GM12873 (cell line): ENCODE results near the gene DPF3.
A peak's percentile ranks its signal among the peaks of the same experiment; 100 is the strongest.

Source experiments
- TF ChIP-seq, protein P1 (sequence below): IDR thresholded peaks from 2 replicates; pipeline ENCODE4 v1.5.1; 2012; ENCODE audit warnings: low read depth, mild to moderate bottlenecking, moderate library complexity, low read length, control low read depth; ENCODE audit not compliant: insufficient read depth; ENCODE audit errors: missing control alignments

The DPF3 gene

GRCh38 chr14:72916174-72916573, 22.3 kb upstream of the DPF3 start:
- TF ChIP-seq, protein P1, sequence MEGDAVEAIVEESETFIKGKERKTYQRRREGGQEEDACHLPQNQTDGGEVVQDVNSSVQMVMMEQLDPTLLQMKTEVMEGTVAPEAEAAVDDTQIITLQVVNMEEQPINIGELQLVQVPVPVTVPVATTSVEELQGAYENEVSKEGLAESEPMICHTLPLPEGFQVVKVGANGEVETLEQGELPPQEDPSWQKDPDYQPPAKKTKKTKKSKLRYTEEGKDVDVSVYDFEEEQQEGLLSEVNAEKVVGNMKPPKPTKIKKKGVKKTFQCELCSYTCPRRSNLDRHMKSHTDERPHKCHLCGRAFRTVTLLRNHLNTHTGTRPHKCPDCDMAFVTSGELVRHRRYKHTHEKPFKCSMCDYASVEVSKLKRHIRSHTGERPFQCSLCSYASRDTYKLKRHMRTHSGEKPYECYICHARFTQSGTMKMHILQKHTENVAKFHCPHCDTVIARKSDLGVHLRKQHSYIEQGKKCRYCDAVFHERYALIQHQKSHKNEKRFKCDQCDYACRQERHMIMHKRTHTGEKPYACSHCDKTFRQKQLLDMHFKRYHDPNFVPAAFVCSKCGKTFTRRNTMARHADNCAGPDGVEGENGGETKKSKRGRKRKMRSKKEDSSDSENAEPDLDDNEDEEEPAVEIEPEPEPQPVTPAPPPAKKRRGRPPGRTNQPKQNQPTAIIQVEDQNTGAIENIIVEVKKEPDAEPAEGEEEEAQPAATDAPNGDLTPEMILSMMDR = no peak

DNA sequence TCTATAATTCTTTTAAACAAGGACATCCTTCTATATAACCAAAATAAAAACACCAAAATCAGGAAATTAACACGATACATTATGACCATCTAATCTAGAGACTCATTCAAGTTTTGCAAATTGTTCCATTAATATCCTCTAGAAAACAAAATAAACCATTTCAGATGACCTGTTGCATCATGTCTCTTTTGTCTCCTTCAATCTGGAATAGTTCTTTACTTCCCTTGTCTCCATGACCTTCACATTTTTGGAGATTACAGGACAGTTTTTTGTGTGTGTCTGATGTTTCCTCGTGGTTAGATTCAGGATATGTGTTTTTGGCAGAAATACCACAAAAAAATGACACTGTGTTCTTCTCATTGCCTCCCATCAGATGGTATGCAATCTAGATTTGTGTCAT, 19.9 kb upstream of the DPF3 start:
- TF ChIP-seq, protein P1 = no peak

- TF ChIP-seq, protein P1 = no peak
These were observed 15.3 kb upstream of the DPF3 start for GRCh38 chr14:72909163-72909562.

DNA sequence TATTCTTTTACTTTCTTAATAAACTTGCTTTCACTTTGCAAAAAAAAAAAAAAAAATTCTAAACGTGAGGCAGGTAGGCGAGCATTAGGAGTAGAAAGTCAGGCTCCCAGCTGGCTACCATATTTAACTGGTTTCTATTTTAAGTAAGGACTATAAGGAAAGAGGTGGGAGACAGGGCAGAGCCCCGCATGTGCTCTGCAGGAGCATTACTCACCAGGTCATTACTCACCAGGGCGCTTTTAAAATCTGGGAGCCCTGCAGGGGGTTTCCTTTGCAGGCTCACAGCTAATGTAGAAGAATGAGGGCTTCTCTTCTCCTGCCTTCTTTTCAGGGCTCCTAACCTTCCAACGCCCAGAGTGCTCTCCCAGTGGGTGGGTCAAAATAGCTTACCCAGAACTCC, 14.0 kb upstream of the DPF3 start:
- TF ChIP-seq, protein P1 = no peak

DNA sequence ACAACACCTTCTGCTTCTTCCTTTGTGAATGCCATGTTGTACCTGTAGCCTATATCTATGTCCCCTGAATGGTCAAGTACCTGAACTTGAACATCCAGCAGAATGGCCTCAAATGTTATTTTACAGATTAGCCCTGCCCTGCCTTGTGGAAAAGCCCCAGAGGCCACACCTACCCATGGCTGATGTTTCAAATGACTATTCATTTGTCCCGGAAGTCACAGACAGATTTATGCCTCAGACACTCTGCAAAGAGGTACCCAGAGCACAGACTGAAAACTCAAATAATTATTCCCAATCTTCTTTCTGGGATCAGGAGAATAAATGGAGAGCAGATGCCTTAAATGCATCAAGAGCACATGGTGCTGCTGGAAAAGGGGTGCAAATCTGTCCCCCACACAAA, 13.0 kb upstream of the DPF3 start:
- TF ChIP-seq, protein P1 = no peak

GRCh38 chr14:72906316-72906715, 12.4 kb upstream of the DPF3 start:
- TF ChIP-seq, protein P1 = no peak

DNA sequence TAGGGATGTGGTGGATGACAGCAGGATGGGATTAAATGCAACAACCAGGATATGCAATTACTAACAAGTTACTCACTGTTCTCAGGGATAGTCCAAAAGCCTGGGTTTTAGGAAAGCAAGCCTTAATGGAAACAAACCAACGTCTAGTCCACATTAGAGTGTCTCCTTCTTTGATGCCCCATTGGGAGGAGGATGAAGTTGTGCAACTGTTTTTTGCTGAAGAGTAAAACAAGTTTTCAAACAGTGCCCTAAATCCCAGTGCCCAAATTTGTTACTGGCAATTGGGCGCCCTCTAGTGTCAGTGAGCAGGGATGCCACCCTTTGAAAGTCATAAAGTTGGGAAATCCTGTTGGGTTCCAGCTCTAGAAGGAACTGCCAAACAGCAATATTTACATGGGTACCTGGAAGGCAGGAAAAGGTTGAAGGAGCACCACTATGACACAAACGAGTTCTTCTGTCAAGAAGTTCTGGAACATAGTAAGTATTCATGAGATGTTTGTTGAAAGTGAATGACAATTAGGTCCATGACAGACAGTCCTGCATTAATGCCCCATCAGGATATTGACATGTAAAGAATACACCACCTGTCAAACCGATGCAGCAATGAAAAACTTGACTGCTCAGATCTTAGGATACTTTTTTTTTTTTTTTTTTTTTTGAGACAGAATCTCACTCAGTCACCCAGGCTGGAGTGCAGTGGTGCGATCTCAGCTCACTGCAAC, 11.1 kb upstream of the DPF3 start:
- TF ChIP-seq, protein P1 = peak; percentile 88
